Fibroblast of mammary gland (primary cell): Measurements from ENCODE around the gene FAM53C.
"Not testable (repeated sequence)": the region's sequence is repeated elsewhere in the genome, so short reads cannot be mapped to it uniquely, and the experiment has no call there.

Experiments
- DNase-seq: peaks from one replicate; pipeline ENCODE4 v3.0.0-alpha.2; 2010; ENCODE audit warnings: low read depth
- H3K4me3 ChIP-seq: 2 replicates; pipeline ENCODE4 v1.5.1; 2011; ENCODE audit warnings: low read depth, mild to moderate bottlenecking, low read length, moderate library complexity; ENCODE audit not compliant: control insufficient read depth
- CTCF ChIP-seq: conservative IDR thresholded peaks from 2 replicates; pipeline ENCODE4 v1.5.1; 2011; ENCODE audit warnings: low read depth, low read length, inconsistent platforms; ENCODE audit not compliant: control insufficient read depth, insufficient read depth

FAM53C gene

GRCh38 chr5:138337685-138338410, at the start of gene FAM53C:
Gene FAM53C, plus strand, starts transcription at chr5:138338266. Its CDS starts 3,070 bp downstream, at chr5:138341336.
- no peak for TF ChIP-seq CTCF
- DNase-seq, result peak; percentile 86
- H3K4me3 ChIP-seq, result peak within 1 kb of the TSS; percentile 94

- H3K4me3 ChIP-seq, result no peak overlapping the region
- TF ChIP-seq CTCF, result no peak
- no peak for DNase-seq
Measured at GRCh38 chr5:138289296-138289695, 48.8 kb upstream of the FAM53C start.

GRCh38 chr5:138303372-138303771, 34.7 kb upstream of the FAM53C start:
- no peak for TF ChIP-seq CTCF
- H3K4me3 ChIP-seq, result no peak overlapping the region
- peak; percentile 58 for DNase-seq

GRCh38 chr5:138305797-138306196, 32.3 kb upstream of the FAM53C start:
- no peak overlapping the region for H3K4me3 ChIP-seq
- TF ChIP-seq CTCF, result no peak
- DNase-seq, result no peak

- no peak overlapping the region for H3K4me3 ChIP-seq
- TF ChIP-seq CTCF, result no peak
- no peak for DNase-seq
Measured at GRCh38 chr5:138315751-138316278, 22.3 kb upstream of the FAM53C start.

GRCh38 chr5:138316355-138316754, 21.7 kb upstream of the FAM53C start:
- no peak for DNase-seq
- no peak for TF ChIP-seq CTCF
- no peak overlapping the region for H3K4me3 ChIP-seq

- DNase-seq, H3K4me3 ChIP-seq: not testable (repeated sequence)
Measured at GRCh38 chr5:138318211-138318610, 19.9 kb upstream of the FAM53C start.
